ENCODE results near the gene PHLDA1.
A peak's percentile ranks its signal among the peaks of the same experiment; 100 is the strongest.
"Not testable (repeated sequence)": the region's sequence is repeated elsewhere in the genome, so short reads cannot be mapped to it uniquely, and the experiment has no call there.

The PHLDA1 gene

GRCh38 chr12:75986001-75986746, 45.4 kb downstream of the PHLDA1 start:
- DNase-seq (ENCODE audit: low read depth): no peak

- DNase-seq (ENCODE audit: low read depth): no peak
These were observed 46.0 kb downstream of the PHLDA1 start for GRCh38 chr12:75985566-75985965.

DNA sequence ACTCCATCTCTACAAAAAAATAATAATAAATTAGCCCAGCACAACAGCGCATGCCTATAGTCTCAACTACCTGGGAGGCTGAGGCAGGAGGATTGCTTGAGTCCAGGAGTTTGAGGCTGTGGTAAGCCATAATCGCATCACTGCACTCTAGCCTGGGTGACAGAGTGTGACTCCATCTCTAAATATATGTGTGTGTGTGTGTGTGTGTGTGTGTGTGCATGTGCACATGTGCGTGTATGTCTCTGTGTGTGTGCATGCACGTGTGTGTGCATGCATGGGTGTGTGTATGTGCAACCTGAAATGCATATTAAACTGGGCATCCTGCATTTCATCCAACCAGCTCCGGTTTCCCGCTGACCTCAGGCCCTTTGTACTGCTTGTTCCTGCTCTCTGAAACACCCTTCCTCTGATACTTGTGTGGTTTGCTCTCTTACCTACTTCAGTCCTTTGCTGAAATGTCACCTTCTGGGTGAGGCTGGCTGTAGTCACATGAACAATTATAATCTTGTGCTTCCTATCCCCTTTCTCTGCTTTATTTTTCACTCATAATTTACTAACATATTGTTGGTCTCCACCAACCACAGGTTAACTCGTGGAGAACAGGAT, 46.9 kb downstream of the PHLDA1 start:
- no peak for DNase-seq (ENCODE audit: low read depth)

DNA sequence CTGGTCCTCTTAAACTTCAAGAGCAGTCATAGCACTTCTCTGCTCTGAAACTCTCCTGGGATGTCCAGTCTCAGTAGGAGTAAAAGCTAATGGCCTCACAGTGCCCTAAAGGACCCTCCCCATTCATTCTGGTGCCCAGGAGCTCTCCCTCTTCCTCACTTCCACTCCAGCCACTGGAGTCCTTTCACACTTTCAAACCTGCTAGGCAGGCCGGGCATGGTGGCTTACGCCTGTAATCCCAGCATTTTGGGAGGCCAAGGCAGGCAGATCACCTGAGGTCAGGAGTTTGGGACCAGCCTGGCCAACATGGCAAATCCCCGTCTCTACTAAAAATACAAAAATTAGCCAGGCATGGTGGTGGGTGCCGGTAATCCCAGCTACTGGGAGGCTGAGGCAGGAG, 47.7 kb downstream of the PHLDA1 start:
- DNase-seq (ENCODE audit: low read depth): not testable (repeated sequence)

GRCh38 chr12:75982979-75983660, 48.5 kb downstream of the PHLDA1 start:
- DNase-seq (ENCODE audit: low read depth): no peak

GRCh38 chr12:75982169-75982564, 49.4 kb downstream of the PHLDA1 start:
- DNase-seq (ENCODE audit: low read depth): peak; percentile 17

GRCh38 chr12:75981247-75982168, 50.1 kb downstream of the PHLDA1 start:
- DNase-seq (ENCODE audit: low read depth): no peak

DNA sequence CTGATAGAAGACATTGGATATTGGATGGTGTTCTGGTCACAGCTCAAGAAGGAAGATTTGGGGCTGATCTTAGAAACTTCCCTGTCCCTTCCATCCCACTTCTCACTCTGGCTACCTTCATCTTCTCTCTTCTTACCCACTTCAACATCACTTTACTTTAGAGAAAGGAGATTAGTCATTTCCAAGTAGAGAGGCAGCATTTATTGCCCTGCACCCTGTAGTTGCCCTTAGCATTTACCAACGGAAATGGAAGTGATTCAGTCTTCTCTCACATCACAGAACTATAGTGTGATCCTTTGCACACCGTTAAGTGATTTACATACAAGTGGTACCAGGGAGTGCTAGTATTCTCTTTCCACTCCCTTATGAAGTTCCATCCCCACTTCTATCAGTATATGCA, 52.4 kb downstream of the PHLDA1 start:
- DNase-seq (ENCODE audit: low read depth): peak; percentile 76

DNA sequence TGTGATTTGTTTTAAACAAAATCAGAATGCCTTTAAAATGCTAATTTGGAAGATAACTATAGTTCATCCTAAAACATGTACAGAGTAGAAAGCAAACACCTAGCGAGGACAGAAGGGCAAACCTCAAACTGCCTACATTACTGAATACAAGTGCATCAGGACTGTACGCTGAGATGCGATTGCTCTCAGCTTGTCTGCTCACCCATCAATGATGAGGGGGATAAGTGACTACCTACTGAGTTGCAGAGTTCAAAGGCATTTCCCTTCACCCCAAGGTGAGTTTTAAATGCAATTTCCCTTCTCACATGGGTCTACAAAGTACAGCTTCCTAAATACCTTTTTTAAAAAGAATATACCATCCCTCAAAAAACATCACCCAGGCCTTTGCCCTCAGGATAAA, 52.9 kb downstream of the PHLDA1 start:
- no peak for DNase-seq (ENCODE audit: low read depth)

- peak; percentile 100 for DNase-seq (ENCODE audit: low read depth)
These were observed 53.5 kb downstream of the PHLDA1 start for GRCh38 chr12:75977952-75978671.

- no peak for DNase-seq (ENCODE audit: low read depth)
These were observed 54.0 kb downstream of the PHLDA1 start for GRCh38 chr12:75977590-75977951.

DNA sequence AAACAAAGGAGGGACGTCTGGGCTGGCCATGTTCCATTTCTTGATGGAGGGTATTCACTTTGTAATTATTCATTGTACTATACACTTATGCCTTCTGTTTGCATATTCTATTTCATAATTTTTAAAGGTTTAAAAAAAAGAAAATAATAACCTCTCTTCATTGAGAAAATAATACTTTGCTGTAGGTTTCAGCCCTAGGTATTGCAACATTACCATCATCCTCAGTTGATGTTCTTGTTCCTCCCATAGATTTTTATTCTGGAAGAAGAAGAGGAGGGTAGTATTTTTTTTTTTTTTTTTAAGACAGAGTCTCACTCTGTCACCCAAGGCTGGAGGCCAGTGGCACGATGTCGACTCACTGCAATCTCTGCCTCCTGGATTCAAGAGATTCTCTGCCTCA, 54.7 kb downstream of the PHLDA1 start:
- DNase-seq (ENCODE audit: low read depth): peak; percentile 7

- no peak for DNase-seq (ENCODE audit: low read depth)
These were observed 55.5 kb downstream of the PHLDA1 start for GRCh38 chr12:75976113-75976512.

DNA sequence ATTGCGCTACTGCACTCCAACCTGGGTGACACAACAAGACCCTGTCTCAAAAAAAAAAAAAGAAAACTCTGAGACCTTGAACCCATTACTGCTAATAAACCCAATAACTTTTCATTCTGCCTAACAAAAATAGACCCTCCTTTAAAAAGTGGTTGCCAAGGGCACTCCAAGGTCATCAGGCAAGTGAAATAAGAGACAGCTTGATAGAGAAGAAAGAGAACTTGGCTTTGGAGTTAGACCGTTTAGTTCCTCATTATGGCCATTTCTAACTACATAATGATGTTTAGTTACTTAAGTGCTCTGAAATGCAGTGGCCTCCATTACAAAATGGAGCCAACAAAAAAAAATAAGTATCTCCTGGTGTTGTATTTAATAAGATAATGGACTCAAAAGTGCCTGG, 55.9 kb downstream of the PHLDA1 start:
- DNase-seq (ENCODE audit: low read depth): no peak
